Caco-2 (cell line): ENCODE data around the gene TNFRSF8. TPM values are rescaled to one million over a fixed set of nuclear protein-coding genes. Genes with fewer than 3 reads are reported as not detected.

Source experiments
- BruUV-seq: library from RNA; stranded (reverse); fragments of 400-500 nt; replicated peaks from 2 replicates; lab custom pipeline; 2021; lab: Mats Ljungman, UMichigan
- CTCF ChIA-PET: fragments of 300-600 bp; sonication (Branson Sonifier 250); formaldehyde crosslinking; loops from one replicate; lab custom pipeline; 2022; ENCODE audit warnings: antibody characterized with exemption; lab: Charles Lee
- POLR2A ChIA-PET: fragments of 300-600 bp; sonication (Branson Sonifier 250); formaldehyde crosslinking; loops from one replicate; lab custom pipeline; 2022; ENCODE audit warnings: antibody characterized with exemption; lab: Charles Lee
- DNase-seq, 2 experiments: peaks; one replicate each; pipeline versions ENCODE4 v3.0.0 to v3.0.0-alpha.2; 2020 to 2022
- H3K27me3 ChIP-seq: replicated peaks from 2 replicates; pipeline ENCODE4 v1.6.0; 2011; ENCODE audit warnings: low read length; ENCODE audit not compliant: control insufficient read depth, insufficient read depth
- H3K36me3 ChIP-seq: 2 replicates; pipeline ENCODE4 v1.5.1; 2011; ENCODE audit warnings: low read length; ENCODE audit not compliant: control insufficient read depth, insufficient read depth
- H3K4me1 ChIP-seq: fragments of 250-450 bp; sonication (Bioruptor Pico); 2 replicates; pipeline ENCODE4 v1.5.1; 2020; ENCODE audit warnings: mild to moderate bottlenecking
- H3K4me3 ChIP-seq: 2 replicates; pipeline ENCODE4 v1.5.1; 2011; ENCODE audit warnings: low read depth, mild to moderate bottlenecking, control low read depth, low read length
- H3K9me3 ChIP-seq: fragments of 250-450 bp; sonication (Bioruptor Pico); 2 replicates; pipeline ENCODE4 v1.5.1; 2020; ENCODE audit warnings: mild to moderate bottlenecking, moderate library complexity
- H3K27ac Mint-ChIP-seq: one replicate; pipeline ENCODE4 v1.8.0; 2022; ENCODE audit warnings: mixed read lengths; ENCODE audit not compliant: unreplicated experiment
- H3K27me3 Mint-ChIP-seq: one replicate; pipeline ENCODE4 v1.8.0; 2022; ENCODE audit warnings: mixed read lengths; ENCODE audit not compliant: insufficient read depth, unreplicated experiment
- H3K36me3 Mint-ChIP-seq: one replicate; pipeline ENCODE4 v1.8.0; 2022; ENCODE audit warnings: mild to moderate bottlenecking, mixed read lengths; ENCODE audit not compliant: insufficient read depth, unreplicated experiment
- H3K4me1 Mint-ChIP-seq: one replicate; pipeline ENCODE4 v1.8.0; 2022; ENCODE audit warnings: low read depth, mixed read lengths; ENCODE audit not compliant: unreplicated experiment
- H3K4me3 Mint-ChIP-seq: one replicate; pipeline ENCODE4 v1.8.0; 2022; ENCODE audit warnings: mild to moderate bottlenecking, moderate library complexity, mixed read lengths; ENCODE audit not compliant: unreplicated experiment
- H3K9me3 Mint-ChIP-seq: one replicate; pipeline ENCODE4 v1.8.0; 2022; ENCODE audit warnings: mixed read lengths; ENCODE audit not compliant: unreplicated experiment
- intact Hi-C: fragments of 100-400 bp; cut with micrococcal nuclease; formaldehyde crosslinking; loops from one replicate; pipeline ENCODE4 v1.10.0; 2022; ENCODE audit not compliant: unreplicated experiment
- total RNA-seq: library from RNA; stranded (reverse); gene quantifications from 2 replicates; pipeline ENCODE4 v1.2.3, GENCODE V29; 2022
- TF ChIP-seq, protein P1 (sequence below), 2 experiments: fragments of 200-600 bp in 1 of 2; IDR thresholded peaks; 1 replicate in 1 of 2; 2 replicates in 1 of 2; pipeline versions ENCODE4 v1.5.1 to v1.8.0; 2011 to 2022; ENCODE audit warnings: antibody characterized with exemption in 1 of 2, control low read depth in 1 of 2, inconsistent platforms in 1 of 2, low read depth in 1 of 2, low read length in 1 of 2, mild to moderate bottlenecking in 1 of 2, moderate library complexity in 1 of 2; ENCODE audit not compliant: insufficient read depth in 1 of 2, severe bottlenecking in 1 of 2, unreplicated experiment in 1 of 2

The TNFRSF8 gene
- total RNA-seq, 1 experiment from 2014 or later: not detected

DNA sequence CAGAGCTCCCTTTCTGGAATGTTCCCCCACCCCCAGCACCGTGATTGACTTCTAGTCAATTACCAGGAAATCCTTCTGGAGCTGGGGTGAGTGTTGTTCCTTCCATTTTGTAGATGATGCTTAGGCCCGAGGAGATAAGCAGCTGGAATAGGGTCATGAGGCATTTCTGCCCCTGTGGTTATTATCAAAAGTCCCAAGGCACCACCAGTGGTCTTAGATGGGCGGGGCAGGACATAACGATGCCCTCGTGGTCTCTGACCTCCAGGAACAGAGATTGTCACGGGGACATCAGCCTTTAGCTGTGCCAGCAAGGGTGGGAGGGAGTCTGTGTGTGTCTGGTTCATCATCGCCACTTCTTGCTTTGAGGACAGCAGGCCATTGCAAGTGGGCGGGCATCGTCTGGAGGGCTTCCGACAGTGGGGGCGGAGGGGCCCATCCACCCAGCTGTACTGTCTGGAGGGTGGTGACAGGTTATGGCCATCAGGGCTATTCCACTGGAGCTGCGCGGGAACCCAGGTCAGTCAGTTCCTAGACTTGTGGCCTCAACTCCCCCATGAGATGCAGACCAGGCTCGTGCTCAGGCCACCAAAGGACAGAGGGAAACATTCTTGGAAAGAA is 22.6 kb downstream of the TNFRSF8 start:
- DNase-seq: no peak
- H3K4me3 ChIP-seq: no peak overlapping the region
- intact Hi-C loops: no loop called here
- Mint-ChIP-seq H3K27me3 (no peaks in the 10 kb centered on the region), H3K36me3 (no peaks in the 10 kb centered on the region), H3K9me3 (peaks cover 12% of the 10 kb centered on the region), H3K4me1 (no peaks in the 10 kb centered on the region), H3K27ac (no peak overlapping the region), H3K4me3 (no peak overlapping the region)
- CTCF ChIA-PET: no interaction called here
- no peaks in the 10 kb centered on the region for H3K36me3 ChIP-seq
- TF ChIP-seq, protein P1, sequence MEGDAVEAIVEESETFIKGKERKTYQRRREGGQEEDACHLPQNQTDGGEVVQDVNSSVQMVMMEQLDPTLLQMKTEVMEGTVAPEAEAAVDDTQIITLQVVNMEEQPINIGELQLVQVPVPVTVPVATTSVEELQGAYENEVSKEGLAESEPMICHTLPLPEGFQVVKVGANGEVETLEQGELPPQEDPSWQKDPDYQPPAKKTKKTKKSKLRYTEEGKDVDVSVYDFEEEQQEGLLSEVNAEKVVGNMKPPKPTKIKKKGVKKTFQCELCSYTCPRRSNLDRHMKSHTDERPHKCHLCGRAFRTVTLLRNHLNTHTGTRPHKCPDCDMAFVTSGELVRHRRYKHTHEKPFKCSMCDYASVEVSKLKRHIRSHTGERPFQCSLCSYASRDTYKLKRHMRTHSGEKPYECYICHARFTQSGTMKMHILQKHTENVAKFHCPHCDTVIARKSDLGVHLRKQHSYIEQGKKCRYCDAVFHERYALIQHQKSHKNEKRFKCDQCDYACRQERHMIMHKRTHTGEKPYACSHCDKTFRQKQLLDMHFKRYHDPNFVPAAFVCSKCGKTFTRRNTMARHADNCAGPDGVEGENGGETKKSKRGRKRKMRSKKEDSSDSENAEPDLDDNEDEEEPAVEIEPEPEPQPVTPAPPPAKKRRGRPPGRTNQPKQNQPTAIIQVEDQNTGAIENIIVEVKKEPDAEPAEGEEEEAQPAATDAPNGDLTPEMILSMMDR (IDR thresholded peaks at IDR 0.05; ENCODE audit: insufficient read depth in 1 of 2, low read depth in 1 of 2, low read length in 1 of 2, severe bottlenecking in 1 of 2, unreplicated experiment in 1 of 2): no peak
- no peaks in the 10 kb centered on the region for H3K27me3 ChIP-seq
- no peaks in the 10 kb centered on the region for H3K4me1 ChIP-seq
- POLR2A ChIA-PET: no interaction called here
- no peaks in the 10 kb centered on the region for H3K9me3 ChIP-seq
- no TSS peak for BruUV-seq

DNA sequence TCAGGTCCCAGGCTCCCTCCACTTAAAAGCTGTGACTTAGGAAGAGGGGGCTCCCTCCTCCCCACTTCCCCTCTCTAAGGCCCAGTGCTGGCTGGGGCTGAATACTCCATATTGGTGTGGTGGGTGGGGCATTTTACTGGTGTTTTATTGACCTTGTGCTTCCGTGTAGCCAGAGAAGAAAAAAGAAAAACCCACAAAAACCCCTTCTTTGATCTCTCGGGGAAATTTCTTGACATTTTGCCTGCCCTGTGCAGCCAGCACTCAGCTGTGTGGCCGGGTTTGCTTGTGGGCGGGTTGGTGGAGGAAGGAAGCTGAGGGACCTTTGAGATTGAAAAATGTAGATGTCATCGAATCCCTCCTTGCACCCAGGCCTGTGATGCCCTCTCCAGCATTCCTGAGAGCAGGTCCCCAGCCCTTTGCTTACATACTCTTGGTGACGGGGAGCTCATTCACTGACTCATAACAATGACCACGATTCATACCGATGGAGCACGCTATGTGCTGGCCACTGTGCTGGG is 24.8 kb downstream of the TNFRSF8 start:
- no peak overlapping the region for H3K27ac Mint-ChIP-seq
- H3K27me3 Mint-ChIP-seq: peaks cover 4% of the 10 kb centered on the region
- TF ChIP-seq, protein P1 (IDR thresholded peaks at IDR 0.05; ENCODE audit: insufficient read depth in 1 of 2, low read depth in 1 of 2, low read length in 1 of 2, severe bottlenecking in 1 of 2, unreplicated experiment in 1 of 2): no peak
- CTCF ChIA-PET: no interaction called here
- H3K36me3 Mint-ChIP-seq: no peaks in the 10 kb centered on the region
- H3K9me3 Mint-ChIP-seq: peaks cover 12% of the 10 kb centered on the region
- H3K27me3 ChIP-seq: no peaks in the 10 kb centered on the region
- POLR2A ChIA-PET: no interaction called here
- no peak overlapping the region for H3K4me3 ChIP-seq
- no peak overlapping the region for H3K4me3 Mint-ChIP-seq
- no peaks in the 10 kb centered on the region for H3K9me3 ChIP-seq
- DNase-seq: no peak
- no peaks in the 10 kb centered on the region for H3K4me1 Mint-ChIP-seq
- no peaks in the 10 kb centered on the region for H3K4me1 ChIP-seq
- no TSS peak for BruUV-seq
- H3K36me3 ChIP-seq: no peaks in the 10 kb centered on the region
- intact Hi-C loops: no loop called here

DNA sequence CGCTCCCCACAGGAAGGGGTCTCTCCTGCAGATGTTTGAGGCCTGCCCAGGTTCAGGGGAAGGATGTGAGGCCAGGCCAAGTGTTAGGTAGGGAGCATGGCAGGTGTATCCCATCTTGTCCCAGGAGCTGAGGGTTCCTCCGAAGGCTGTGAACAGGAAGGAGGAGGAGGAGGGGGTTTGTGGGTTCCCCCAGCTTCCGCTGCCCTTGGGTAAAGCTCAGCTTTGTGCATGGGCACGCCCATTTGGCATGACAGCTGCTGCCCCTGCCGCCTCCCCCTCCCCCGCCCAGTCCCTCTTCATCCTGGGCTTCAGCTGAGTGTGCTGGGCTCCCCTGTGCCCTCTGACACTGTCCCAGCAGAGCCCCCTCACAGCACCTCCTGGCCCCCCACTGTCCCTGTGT is 25.5 kb downstream of the TNFRSF8 start:
- Mint-ChIP-seq H3K4me1 (no peaks in the 10 kb centered on the region), H3K4me3 (no peak overlapping the region), H3K36me3 (no peaks in the 10 kb centered on the region), H3K27ac (no peak overlapping the region), H3K27me3 (peaks cover 4% of the 10 kb centered on the region), H3K9me3 (peaks cover 12% of the 10 kb centered on the region)
- Histone ChIP-seq H3K36me3 (no peaks in the 10 kb centered on the region), H3K4me3 (no peak overlapping the region), H3K9me3 (no peaks in the 10 kb centered on the region), H3K4me1 (no peaks in the 10 kb centered on the region), H3K27me3 (no peaks in the 10 kb centered on the region)
- no TSS peak for BruUV-seq
- intact Hi-C loops: no loop called here
- TF ChIP-seq, protein P1 (IDR thresholded peaks at IDR 0.05; ENCODE audit: insufficient read depth in 1 of 2, low read depth in 1 of 2, low read length in 1 of 2, severe bottlenecking in 1 of 2, unreplicated experiment in 1 of 2): no peak
- ChIA-PET CTCF (no interaction called here), POLR2A (no interaction called here)
- no peak for DNase-seq
